Eye (tissue), 1 donor: ENCODE results near the gene PCDHGA6.
A peak's percentile ranks its signal among the peaks of the same experiment; 100 is the strongest.
"Not testable (repeated sequence)": the region's sequence is repeated elsewhere in the genome, so short reads cannot be mapped to it uniquely, and the experiment has no call there.

Source experiments
- DNase-seq: peaks from one replicate; pipeline ENCODE4 v3.0.0-alpha.2; 2015

PCDHGA6 gene

DNA sequence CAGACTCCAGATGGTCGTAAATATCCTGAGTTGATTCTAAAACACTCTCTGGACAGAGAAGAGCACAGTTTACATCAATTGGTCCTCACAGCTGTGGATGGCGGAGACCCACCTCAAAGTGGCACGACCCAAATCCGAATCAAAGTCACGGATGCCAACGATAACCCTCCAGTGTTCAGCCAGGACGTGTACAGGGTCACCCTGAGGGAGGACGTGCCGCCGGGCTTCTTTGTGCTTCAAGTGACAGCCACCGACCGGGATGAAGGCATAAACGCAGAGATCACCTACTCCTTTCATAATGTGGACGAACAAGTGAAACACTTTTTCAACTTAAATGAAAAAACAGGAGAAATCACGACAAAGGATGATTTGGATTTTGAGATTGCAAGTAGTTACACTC, 13.0 kb upstream of the PCDHGA6 start:
- DNase-seq = no peak

DNA sequence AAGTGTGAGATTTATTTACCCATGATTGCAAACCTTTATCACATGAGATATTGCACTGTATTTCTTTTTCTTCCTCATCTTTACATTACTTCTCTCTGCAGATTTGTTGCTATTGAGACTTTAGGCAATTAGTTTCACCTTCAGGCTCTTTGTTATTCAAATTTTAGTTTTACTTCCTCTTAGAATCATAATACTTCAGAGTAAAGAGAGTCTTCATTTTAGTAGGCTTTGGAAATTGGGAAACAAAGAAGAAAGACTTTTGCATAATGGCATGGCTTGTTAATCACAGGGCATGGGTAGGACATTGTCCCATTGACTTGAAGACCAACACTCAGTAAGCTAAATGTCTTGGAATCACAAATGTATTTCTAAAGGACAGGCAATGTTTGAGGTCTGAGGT, 11.0 kb upstream of the PCDHGA6 start:
- no peak for DNase-seq

DNA sequence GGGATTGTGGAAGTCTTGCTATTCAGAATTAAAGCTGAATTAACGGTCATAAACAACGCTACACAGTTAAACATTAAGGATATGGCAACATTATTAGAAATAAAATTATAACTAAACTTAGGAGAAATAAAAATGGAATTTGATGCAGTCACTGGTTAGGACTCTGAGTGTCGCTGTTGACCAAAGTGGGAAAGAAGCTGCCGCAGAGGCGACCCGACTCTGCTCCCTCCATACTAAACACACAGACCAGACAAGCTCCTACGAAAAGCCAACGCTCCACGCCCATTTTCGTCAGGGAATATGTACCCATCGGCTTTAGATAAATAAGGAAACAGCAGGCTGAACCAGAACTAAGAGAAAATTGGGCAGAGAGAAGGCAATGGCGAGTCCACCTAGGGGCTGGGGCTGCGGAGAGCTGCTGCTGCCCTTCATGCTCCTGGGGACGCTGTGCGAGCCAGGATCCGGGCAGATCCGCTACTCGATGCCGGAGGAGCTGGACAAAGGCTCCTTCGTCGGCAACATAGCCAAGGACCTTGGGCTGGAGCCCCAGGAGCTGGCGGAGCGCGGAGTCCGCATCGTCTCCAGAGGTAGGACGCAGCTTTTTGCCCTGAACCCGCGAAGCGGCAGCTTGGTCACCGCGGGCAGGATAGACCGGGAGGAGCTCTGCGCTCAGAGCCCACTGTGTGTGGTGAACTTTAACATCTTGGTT, 9.6 kb upstream of the PCDHGA6 start, which contains the start of gene PCDHGA5:
Gene PCDHGA5, plus strand, starts transcription at position 211 of the 709 bp plus-strand sequence. Its CDS starts 169 bp downstream, at position 380.
- peak; percentile 8 for DNase-seq

DNA sequence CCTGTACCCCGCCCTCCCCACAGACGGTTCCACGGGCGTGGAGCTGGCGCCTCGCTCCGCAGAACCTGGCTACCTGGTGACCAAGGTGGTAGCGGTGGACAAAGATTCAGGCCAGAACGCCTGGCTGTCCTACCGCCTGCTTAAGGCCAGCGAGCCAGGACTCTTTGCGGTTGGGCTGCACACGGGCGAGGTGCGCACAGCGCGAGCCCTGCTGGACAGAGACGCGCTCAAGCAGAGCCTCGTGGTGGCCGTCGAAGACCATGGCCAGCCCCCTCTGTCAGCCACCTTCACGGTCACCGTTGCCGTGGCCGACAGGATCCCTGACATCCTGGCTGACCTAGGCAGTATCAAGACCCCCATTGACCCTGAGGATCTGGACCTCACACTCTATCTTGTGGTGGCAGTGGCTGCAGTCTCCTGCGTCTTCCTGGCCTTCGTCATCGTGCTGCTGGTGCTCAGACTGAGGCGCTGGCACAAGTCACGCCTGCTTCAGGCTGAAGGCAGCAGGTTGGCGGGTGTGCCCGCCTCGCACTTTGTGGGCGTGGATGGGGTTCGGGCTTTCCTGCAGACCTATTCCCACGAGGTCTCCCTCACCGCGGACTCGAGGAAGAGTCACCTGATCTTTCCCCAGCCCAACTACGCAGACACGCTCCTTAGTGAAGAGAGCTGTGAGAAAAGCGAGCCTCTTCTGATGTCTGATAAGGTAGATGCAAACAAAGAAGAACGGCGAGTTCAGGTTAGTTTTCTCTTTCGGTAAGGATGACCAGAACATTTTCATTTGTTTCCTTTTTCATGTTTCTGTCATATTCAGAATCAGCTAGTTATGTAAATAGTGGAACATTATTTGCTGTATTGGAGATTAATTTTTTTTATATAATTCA, 7.4 kb upstream of the PCDHGA6 start:
- DNase-seq = no peak

DNA sequence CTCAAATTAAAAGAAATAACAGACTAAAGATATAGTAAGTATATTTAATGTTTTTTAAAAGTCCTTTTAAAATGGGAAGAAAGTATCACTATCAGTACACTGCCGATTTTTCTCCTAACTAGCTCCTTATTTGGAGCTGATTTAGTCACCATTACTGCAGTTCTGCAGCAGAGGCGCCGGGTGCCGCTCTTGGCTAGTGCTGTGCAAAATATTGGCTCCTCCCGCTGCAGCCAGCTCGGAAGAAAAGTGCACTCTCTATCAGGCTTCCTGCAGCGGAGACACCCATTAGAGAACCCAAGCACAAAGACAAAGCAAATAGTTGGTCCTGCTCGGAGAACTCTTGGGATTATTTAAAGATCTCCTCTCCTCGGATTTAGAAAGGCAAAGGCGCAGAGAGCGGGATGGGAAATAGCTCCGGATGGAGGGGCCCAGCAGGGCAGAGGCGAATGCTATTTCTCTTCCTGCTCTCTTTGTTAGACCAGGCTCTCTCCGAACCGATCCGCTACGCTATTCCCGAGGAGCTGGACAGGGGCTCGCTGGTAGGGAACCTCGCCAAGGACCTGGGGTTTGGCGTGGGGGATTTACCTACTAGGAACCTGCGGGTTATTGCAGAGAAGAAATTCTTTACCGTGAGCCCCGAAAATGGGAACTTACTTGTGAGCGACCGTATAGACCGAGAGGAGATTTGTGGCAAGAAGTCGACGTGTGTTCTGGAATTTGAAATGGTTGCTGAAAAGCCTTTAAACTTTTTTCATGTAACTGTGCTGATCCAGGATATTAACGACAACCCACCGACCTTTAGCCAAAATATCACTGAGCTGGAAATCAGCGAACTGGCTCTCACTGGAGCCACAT, 3.5 kb upstream of the PCDHGA6 start, which contains the start of gene PCDHGB3:
Gene PCDHGB3, plus strand, starts transcription at position 249 of the 855 bp plus-strand sequence. Its CDS starts 153 bp downstream, at position 402.
- DNase-seq = peak; percentile 3

DNA sequence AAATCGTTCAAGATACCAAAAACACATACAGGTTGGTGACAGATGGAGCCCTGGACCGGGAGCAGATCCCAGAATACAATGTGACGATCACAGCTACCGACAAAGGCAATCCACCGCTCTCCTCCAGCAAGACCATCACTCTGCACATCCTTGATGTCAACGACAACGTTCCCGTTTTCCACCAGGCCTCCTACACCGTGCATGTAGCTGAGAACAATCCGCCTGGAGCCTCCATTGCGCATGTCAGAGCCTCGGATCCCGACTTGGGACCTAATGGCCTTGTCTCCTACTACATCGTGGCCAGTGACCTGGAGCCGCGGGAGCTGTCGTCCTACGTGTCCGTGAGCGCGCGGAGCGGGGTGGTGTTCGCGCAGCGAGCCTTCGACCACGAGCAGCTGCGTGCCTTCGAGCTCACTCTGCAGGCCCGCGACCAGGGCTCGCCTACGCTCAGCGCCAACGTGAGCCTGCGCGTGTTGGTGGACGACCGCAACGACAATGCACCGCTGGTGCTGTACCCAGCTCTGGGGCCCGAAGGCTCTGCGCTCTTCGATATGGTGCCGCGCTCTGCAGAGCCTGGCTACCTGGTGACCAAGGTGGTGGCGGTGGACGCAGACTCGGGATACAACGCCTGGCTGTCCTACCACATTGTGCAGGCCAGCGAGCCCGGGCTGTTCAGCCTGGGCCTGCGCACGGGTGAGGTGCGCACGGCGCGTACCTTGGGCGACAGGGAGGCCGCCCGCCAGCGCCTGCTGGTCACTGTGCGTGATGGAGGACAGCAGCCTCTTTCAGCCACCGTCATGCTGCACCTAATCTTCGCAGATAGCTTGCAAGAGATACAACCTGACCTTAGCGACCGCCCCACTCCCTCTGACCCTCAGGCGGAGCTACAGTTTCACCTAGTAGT, 1.9 kb upstream of the PCDHGA6 start:
- no peak for DNase-seq

DNA sequence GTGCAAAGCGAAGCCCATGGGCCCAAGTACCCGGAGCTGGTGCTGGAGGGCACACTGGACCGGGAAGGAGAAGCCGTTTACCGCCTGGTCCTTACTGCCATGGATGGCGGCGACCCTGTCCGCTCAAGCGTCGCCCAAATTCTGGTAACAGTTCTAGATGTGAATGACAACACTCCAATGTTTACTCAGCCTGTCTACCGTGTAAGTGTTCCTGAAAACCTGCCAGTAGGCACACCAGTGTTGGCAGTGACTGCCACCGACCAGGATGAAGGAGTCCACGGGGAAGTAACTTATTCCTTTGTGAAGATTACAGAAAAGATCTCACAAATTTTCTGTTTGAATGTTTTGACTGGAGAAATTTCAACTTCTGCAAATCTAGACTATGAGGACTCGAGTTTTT, 936 bp downstream of the PCDHGA6 start:
- no peak for DNase-seq

DNA sequence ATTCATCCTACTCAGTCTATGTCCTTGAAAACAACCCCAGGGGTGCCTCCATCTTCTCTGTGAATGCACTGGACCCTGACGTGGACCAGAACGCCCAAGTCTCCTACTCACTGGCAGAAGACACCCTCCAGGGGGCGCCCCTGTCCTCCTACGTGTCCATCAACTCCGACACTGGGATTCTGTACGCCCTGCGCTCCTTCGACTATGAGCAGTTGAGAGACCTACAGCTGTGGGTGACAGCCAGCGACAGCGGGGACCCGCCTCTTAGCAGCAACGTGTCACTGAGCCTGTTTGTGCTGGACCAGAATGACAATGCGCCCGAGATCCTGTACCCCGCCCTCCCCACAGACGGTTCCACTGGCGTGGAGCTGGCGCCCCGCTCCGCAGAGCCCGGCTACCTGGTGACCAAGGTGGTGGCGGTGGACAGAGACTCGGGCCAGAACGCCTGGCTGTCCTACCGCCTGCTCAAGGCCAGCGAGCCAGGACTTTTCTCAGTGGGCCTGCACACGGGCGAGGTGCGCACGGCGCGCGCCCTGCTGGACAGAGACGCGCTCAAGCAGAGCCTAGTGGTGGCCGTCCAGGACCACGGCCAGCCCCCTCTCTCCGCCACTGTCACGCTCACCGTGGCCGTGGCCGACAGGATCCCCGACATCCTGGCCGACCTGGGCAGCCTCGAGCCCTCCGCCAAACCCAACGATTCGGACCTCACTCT, 1.9 kb downstream of the PCDHGA6 start:
- DNase-seq = not testable (repeated sequence)

DNA sequence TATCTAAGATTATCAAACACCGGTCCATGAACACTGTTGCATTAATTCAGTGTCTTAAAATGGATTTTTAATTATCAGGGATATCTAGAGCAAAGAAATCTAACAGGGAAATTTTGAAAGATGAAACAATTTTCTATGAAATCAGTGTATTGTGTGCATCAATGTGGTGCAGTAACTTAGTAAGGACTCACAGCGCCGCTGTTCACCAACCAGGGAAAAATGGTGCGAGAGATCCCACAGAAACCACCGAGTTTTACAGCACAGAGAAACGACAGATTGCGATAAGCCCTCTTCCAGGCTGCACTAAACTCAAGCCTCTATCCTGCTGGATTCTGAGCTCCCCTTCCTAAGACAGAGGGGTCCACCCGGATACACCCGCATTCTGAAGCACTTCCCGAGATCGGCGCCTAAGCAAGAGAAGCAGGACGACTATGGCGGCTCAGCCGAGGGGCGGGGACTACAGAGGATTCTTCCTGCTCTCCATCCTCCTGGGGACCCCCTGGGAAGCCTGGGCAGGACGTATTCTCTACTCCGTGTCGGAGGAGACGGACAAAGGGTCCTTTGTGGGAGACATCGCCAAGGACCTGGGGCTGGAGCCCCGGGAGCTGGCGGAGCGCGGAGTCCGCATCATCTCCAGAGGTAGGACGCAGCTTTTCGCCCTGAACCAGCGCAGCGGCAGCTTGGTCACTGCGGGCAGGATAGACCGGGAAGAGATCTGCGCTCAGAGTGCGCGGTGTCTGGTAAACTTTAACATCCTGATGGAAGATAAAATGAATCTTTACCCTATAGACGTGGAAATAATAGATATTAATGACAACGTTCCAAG, 9.0 kb downstream of the PCDHGA6 start, which contains the start of gene PCDHGA7:
Gene PCDHGA7, plus strand, starts transcription at position 274 of the 826 bp plus-strand sequence. Its CDS starts 158 bp downstream, at position 432.
- no peak for DNase-seq

DNA sequence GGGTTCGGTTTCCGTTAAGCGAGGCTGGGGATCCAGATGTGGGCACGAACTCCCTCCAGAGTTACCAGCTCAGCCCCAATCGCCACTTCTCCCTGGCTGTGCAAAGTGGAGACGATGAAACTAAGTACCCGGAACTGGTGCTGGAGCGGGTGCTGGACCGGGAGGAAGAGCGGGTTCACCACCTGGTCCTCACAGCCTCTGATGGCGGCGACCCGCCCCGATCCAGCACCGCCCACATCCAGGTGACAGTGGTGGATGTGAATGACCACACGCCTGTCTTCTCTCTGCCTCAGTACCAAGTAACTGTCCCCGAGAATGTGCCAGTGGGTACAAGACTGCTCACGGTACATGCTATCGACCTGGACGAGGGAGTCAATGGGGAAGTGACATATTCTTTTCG, 9.7 kb downstream of the PCDHGA6 start:
- no peak for DNase-seq

DNA sequence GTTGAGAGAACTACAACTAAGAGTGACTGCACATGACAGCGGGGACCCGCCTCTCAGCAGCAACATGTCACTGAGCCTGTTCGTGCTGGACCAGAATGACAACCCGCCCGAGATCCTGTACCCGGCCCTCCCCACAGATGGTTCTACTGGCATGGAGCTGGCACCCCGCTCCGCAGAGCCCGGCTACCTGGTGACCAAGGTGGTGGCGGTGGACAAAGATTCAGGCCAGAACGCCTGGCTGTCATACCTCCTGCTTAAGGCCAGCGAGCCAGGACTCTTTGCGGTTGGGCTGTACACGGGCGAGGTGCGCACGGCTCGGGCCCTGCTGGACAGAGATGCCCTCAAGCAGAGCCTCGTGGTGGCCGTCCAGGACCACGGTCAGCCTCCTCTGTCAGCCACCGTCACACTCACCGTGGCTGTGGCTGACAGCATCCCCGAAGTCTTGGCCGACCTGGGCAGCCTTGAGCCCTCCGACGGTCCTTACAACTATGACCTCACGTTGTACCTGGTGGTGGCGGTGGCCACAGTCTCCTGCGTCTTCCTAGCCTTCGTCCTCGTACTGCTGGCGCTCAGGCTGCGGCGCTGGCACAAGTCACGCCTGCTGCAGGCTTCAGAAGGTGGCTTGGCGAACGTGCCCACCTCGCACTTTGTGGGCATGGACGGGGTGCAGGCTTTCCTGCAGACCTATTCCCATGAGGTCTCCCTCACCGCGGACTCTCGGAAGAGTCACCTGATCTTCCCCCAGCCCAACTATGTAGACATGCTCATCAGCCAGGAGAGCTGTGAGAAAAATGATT, 11.0 kb downstream of the PCDHGA6 start:
- no peak for DNase-seq

DNA sequence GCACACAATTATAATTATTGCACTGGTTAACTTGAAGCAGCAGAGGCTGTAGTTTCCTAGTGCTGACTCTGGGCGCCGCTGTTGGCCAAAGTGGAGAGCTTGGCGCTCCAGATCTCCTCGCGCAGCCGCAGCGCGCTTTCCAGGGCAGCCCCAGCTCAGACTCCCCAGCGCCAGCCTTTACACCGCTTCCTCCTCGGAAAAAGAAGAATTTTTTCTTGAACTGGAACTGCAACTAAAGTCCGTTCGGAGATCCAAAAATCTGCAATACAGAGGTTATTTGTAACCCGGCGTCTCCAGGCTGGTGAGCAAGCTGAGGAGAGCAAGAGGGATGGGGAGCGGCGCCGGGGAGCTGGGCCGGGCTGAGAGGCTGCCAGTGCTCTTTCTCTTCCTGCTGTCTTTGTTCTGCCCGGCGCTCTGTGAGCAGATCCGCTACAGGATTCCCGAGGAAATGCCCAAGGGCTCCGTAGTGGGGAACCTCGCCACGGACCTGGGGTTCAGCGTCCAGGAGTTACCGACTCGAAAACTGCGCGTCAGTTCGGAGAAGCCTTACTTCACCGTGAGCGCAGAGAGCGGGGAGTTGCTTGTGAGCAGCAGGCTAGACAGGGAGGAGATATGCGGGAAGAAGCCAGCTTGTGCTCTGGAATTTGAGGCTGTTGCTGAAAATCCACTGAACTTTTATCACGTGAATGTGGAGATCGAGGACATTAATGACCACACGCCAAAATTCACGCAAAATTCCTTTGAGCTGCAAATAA, 14.0 kb downstream of the PCDHGA6 start, which contains the start of gene PCDHGB4:
Gene PCDHGB4, plus strand, starts transcription at position 142 of the 755 bp plus-strand sequence. Its CDS starts 187 bp downstream, at position 329.
- peak; percentile 22 for DNase-seq

DNA sequence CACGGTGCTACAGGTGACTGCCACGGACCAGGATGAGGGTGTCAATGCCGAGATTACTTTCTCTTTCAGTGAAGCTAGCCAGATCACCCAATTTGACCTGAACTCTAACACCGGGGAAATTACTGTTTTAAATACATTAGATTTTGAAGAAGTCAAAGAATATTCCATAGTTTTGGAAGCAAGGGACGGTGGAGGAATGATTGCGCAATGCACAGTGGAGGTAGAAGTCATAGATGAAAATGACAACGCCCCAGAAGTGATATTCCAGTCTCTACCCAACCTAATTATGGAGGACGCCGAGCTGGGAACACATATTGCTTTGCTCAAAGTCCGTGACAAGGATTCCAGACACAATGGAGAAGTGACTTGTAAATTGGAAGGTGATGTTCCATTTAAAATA, 15.0 kb downstream of the PCDHGA6 start:
- DNase-seq = no peak

DNA sequence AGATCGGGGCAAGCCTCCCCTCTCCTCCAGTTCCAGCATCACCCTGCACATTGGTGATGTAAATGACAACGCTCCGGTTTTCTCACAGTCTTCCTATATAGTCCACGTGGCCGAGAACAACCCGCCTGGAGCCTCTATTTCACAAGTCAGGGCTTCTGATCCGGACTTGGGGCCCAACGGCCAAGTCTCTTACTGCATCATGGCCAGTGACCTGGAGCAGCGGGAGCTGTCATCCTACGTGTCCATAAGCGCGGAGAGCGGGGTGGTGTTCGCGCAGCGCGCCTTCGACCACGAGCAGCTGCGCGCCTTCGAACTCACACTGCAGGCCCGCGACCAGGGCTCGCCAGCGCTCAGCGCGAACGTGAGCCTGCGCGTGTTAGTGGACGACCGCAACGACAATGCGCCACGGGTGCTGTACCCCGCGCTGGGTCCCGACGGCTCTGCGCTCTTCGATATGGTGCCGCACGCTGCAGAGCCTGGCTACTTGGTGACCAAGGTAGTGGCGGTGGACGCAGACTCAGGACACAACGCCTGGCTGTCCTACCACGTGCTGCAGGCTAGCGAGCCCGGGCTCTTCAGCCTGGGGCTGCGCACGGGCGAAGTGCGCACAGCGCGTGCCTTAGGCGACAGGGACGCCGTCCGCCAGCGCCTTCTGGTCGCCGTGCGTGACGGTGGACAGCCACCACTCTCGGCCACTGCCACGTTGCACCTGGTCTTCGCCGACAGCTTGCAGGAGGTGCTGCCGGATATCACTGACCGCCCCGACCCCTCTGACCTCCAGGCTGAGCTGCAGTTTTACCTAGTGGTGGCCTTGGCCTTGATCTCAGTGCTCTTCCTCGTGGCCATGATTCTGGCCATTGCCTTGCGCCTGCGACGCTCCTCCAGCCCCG, 15.7 kb downstream of the PCDHGA6 start:
- DNase-seq = no peak

DNA sequence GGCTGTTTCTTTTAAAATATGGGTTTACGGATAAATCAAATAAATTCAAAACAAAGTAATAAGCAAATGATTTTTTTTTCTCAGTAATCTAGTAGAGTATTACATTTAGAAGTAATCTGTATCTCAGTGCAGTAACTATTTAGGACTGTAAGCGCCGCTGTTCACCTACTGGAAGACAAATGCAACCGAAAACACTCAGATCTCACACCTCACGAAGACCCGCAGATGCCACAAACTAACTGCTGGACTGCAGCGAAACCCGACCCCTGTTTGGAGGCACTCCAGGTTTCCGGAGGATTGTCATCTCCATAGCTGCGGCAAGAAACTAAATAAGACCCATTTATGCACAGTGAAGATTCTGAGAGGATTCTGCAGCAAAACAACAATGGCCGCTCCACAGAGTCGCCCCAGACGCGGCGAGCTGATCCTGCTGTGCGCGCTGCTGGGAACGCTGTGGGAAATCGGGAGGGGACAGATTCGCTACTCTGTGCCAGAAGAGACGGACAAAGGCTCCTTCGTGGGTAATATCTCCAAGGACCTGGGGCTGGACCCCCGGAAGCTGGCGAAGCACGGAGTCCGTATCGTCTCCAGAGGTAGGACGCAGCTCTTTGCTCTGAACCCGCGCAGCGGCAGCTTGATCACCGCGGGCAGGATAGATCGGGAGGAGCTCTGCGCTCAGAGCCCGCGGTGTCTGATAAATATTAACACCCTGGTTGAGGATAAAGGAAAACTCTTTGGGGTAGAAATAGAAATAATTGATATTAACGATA, 18.9 kb downstream of the PCDHGA6 start, which contains the start of gene PCDHGA8:
Gene PCDHGA8, plus strand, starts transcription at position 205 of the 770 bp plus-strand sequence. Its CDS starts 181 bp downstream, at position 386.
- no peak for DNase-seq

DNA sequence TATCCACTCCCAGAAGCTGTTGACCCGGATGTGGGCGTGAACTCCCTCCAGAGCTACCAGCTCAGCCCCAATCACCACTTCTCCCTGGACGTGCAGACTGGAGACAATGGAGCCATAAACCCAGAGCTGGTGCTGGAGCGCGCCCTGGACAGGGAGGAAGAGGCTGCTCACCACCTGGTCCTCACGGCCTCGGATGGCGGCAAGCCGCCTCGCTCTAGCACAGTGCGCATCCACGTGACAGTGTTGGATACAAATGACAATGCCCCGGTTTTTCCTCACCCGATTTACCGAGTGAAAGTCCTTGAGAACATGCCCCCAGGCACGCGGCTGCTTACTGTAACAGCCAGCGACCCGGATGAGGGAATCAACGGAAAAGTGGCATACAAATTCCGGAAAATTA, 19.6 kb downstream of the PCDHGA6 start:
- no peak for DNase-seq
